HG02588 (cell line): ENCODE data around the gene CASKIN2.

Source experiments
- ATAC-seq: cut with Tn5 transposase; IDR thresholded peaks from one replicate; pipeline ENCODE4 v1.9.1; 2021; ENCODE audit warnings: mild to moderate bottlenecking, moderate library complexity; ENCODE audit not compliant: unreplicated experiment

Gene CASKIN2, protein sequence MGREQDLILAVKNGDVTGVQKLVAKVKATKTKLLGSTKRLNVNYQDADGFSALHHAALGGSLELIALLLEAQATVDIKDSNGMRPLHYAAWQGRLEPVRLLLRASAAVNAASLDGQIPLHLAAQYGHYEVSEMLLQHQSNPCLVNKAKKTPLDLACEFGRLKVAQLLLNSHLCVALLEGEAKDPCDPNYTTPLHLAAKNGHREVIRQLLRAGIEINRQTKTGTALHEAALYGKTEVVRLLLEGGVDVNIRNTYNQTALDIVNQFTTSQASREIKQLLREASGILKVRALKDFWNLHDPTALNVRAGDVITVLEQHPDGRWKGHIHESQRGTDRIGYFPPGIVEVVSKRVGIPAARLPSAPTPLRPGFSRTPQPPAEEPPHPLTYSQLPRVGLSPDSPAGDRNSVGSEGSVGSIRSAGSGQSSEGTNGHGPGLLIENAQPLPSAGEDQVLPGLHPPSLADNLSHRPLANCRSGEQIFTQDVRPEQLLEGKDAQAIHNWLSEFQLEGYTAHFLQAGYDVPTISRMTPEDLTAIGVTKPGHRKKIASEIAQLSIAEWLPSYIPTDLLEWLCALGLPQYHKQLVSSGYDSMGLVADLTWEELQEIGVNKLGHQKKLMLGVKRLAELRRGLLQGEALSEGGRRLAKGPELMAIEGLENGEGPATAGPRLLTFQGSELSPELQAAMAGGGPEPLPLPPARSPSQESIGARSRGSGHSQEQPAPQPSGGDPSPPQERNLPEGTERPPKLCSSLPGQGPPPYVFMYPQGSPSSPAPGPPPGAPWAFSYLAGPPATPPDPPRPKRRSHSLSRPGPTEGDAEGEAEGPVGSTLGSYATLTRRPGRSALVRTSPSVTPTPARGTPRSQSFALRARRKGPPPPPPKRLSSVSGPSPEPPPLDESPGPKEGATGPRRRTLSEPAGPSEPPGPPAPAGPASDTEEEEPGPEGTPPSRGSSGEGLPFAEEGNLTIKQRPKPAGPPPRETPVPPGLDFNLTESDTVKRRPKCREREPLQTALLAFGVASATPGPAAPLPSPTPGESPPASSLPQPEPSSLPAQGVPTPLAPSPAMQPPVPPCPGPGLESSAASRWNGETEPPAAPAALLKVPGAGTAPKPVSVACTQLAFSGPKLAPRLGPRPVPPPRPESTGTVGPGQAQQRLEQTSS (N-terminal part only)

DNA sequence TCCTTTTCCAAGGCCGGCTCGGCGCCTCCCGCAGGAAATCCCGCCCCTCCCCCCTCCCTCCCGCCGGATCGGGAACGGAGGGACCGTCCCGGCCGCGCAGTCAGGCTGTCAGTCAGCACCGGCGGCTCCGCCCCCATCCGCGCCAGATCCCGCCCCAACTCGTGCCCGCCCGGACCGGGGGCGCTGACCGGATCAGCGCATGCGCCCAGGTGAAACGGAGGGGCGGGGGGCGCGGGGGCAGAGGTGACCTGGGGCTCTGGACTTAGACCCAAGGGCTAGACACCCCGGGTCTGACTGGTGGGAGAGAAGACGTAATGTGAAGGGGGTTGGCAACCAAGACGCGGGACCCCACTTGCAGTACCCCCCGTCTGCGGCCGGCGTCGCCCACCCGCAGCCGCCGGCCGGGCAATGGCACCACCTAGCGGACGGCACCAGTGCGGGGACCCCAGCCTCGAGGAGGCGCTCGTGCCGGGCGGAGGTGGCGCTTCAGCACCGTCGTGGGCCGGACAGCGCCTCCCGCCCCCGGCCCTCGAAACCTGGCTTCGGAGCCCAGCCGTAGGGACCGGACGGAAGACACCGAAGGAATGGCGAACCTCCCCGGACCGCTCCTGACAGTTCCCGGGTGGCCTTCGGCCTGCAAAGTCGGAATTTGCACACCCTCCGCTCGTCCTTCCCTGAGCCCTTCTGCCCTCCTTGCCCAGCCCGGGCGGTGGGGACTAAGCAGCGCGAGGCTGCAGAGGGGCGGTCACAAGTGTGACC is at the start of gene CASKIN2:
TSS of gene CASKIN2 (minus strand) at position 42 of the 759 bp plus-strand sequence. CDS start 1,733 bp downstream, outside the sequence.
- peak; percentile 46 for ATAC-seq

DNA sequence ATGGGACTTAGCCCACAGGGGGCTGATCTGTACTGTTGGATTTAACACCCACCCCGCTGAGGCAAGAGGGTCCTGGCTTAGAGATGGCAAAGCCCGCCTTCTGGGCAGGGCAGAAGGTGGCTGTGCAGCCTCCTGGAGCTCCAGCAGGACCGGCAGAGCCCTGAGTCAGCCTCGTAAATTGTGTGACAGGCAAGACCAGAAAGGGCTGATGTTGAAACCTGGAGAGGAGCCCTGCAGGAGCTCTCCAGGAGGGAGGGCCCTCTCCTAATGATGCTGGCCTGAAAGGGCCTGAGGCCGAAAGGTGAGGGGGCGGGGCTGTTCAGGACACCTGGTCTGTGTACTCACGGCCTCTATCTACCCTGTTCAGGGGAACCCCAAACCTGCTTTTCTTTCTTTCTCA is 49.7 kb upstream of the CASKIN2 start:
- no peak for ATAC-seq

DNA sequence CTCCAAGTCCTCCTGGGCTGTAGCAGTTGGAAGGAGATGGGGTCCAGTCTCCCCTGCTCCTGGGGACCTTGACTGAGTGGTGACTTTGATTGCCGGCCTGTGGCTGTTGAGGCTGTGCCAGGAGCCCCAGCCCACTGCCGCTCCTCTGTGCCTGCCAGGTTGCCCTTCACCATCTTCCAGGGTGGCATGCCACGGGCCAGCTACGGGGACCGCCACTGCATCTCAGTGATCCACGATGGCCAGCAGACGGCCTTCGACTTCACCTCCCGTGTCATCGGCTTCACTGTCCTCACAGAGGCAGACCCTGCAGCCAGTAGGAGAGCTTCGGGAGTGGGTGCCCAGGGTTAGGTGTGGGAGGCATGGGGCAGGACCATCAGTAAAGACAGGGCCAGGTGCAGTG is 48.9 kb upstream of the CASKIN2 start:
- ATAC-seq = no peak

DNA sequence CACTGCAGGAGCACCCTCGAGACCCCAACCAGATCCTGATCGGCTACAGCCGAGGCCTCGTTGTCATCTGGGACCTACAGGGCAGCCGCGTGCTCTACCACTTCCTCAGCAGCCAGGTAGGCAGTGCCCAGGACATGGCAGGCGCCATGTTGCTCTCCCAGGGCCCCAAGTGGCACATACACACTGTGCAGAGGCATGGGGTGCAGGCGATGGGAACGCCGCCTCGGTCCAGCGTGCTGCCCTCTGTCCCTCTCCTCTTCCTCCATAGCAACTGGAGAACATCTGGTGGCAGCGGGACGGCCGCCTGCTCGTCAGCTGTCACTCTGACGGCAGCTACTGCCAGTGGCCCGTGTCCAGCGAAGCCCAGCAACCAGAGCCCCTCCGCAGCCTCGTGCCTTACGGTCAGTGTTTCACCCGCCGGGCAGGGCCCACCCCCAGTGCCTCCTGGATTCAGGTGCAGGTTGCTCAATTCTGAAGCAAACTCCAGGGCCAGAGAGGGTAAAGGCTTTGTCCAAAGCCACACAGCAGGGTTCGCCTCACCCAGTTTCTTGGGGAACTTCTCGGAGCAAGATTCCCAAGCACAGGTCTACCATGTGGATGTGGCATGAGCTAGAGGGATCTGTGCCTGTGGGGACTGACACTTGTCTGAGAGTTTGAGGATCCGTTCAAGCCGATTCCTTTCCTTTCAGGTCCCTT is 47.9 kb upstream of the CASKIN2 start:
- no peak for ATAC-seq

DNA sequence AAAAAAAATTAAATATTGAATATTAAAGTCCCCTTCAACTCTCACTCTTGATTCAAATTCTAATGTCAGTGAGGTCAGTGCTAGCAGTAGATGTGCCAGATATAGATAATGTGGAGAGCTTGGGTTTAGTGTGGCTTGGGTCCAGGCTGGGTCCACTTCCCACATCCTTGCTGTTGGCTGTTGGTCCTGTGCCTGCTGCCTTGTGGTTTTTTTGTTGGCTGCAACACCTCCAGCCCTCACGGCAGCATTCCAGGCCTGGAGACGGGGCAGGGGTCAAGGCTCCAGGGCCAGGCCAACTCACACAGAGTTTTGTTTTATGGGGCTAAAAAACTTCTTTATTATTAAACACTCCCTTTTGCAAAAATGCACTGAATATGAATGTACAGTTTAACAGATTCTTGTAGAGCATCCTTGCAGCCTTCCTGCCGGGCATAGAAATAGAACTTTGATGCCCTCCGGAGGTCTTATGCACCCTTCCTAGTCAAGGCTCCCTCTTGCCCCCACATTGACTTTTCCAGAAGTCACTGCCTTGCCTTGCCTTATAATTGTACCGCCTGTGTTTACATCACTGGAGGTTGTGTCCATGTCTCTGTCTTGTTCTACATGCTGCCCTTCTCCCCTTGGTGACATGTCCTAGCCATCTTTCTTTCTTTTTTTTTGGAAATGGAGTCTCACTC is 46.7 kb upstream of the CASKIN2 start:
- no peak for ATAC-seq

DNA sequence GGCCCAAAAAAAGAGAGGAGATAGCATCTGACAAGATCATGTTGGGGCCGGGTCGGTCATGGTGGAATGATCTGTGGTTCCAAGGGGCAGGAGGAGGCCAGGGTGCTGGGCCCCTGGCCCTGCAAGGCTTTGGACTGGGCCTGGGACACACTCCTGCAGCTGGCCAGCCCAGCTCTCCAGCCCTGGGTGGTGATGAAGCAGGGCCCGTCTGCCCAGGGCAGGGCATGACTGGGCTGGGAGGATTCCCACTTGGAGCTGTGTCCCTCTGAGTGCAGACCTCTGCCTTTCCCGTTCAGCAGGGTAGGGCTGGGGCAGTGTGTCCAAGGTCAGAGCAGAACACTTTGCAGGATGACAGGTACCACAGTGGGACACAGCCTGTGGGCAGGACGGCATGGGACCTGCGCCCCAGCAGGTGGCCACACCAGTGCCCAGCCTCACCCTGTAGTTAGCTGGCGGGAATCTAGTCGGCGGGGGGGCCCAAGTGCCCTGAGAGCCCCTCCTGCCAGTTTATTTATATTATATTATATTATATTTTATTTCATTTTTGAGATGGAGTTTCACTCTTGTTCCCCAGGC is 44.7 kb upstream of the CASKIN2 start:
- ATAC-seq = no peak

DNA sequence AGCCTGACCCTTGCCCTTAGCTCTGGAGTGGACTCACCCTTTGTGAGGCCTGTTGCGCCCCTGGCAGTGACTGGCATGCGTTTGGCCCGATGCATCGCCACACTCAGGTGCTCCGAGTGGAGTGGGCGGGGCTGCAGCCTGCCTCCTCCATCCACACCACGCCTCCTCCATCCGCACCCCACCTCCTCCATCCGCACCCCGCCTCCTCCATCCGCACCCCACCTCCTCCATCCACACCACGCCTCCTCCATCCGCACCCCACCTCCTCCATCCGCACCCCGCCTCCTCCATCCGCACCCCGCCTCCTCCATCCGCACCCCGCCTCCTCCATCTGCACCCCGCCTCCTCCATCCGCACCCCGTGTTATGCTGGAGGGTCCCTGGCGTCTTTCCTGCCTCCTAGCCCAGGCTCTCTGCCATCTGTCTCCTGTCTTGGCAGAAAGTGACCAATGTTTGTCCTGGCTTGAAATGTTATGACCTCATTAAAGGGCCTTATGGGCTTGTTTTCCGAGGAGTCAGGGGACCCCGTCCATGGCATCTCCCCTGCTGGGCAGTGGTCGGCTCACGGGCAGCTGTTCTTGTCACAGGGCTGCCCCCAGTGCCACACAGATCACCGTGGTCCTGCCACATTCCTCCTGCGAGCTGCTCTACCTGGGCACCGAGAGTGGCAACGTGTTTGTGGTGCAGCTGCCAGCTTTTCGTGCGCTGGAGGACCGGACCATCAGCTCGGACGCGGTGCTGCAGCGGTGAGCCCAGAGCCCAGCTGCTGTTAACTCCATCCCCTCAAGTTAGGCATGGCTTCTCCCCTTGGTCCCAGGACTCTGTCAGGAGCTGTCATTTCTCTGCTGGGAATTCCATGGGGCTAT is 43.6 kb upstream of the CASKIN2 start:
- ATAC-seq = no peak

DNA sequence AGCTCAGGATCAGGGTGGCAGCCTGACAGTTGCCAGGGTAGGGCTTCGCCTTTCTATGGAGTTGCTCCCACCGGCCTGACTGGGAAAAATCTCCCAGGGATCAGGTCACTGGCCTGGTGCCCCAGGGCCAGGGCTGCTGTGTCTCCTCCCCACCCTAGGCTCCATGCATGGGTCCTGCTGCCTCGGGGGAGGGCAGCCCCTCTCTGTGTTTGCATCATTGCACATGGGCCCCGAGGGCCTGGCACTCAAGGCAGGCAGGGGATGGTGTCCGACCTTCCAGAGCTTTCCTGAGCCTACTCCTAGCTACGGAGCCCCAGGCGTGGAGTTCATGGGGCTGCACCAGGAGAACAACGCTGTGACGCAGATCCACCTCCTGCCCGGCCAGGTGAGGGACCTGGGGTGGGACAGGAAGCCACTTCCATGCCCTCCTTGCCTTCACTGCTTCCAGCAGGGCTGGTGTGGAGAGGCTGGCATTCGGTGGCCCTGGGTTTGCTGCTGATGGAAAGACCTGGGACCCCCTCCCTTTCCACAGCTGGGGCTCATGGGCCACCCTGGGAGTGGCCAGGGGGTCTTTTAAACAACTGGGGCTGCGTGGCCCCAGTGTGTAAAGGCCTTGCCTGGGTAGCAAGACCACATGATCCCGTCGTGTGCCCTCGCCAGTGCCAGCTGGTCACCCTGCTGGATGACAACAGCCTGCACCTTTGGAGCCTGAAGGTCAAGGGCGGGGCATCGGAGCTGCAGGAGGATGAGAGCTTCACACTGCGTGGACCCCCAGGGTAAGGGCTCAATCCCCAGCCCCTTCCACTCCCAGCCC is 42.7 kb upstream of the CASKIN2 start:
- no peak for ATAC-seq

DNA sequence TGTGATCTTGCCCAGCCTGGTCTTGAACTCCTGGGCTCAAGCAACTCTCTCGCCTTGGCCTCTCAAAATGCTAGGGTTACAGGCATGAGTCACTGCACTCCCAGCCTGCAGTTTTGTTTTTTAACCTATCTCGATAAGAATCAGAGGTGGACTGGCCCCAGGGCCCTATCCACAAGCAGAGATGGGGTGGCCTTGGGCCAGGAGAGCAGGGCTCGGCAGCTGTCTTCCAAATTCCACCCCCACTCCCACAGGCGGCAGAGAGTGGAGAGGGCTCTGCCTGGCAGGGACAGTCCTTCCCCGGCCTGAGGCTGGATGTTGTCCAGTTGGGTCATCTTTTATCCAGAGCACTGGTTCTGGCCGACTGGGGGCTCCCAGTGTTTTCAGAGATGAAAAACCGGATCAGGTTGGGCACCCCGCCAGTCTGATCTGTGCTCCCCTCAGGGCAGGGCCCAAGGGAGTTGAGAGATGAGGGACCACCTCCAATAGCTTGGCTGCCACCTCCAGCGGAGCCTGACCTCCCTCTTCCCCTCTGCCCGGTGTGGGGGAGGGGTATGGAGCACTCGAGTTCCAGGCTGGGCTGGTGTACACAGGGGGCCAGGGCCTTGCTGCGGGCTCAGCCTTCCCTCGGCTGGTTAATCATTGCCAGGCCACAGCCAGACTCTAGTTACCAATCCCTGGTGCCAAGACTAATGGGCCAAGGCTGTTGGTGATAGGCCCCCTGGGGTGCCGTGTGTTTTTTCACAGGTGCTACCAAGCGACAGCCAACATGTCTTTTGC is 41.9 kb upstream of the CASKIN2 start:
- no peak for ATAC-seq

DNA sequence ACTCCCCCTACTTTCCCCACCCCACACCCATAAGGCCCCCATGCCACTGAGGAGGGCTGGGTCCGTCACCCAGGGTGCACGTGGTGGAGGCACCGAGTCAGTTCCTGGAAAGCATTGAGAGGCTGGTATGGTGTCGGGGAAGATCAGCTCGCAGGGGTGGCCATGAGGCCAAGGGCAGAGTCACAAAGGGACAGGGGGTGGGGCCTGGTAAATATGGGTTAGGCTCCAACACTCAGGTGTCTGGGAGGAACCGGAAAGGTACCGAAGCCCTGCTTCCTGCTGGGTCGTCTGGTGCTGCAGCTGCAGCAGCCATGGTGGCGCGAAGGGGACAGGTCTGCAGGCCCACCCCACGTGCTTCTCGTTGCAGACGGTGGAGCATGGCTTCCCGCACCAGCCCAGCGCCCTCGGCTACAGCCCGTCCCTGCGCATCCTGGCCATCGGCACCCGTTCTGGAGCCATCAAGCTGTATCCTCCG is 40.4 kb upstream of the CASKIN2 start:
- no peak for ATAC-seq

DNA sequence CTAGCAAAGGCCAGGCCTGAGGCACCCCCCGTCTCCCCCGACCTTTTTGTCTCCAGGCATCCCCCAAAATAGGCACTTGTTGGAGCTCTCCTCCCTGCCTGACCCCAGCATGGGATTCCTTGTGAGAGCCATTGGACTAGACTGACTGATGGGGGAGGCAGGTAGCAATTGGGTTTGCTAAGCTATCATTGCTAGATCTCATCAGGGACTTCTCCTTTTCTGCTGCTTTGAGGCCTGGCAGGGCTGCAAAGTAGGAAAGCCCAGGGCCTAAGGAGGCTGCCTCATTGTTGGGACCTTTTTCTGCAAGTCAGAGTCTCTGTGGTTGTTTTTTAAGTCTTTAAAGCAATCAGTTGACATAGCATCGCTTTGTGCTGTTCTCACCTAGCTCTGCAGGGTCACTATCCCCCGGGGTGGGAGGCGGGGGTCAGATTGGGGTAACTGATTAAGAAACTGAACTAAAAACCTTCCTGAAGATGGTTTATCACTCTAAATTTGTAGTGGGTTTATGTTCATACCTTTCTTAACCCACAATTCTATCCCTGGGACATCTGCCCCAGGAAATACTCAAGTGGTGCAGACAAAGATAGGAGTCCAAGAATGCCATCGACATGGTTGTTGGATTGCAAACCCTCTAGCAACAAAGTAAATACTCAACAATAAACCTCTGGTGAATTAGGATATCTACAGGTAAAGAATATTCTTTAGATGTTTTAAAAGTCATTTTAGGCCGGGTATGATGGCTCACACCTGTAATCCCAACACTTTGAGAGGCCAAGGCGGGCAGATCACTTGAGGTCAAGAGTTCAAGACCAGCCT is 38.2 kb upstream of the CASKIN2 start:
- ATAC-seq = no peak

DNA sequence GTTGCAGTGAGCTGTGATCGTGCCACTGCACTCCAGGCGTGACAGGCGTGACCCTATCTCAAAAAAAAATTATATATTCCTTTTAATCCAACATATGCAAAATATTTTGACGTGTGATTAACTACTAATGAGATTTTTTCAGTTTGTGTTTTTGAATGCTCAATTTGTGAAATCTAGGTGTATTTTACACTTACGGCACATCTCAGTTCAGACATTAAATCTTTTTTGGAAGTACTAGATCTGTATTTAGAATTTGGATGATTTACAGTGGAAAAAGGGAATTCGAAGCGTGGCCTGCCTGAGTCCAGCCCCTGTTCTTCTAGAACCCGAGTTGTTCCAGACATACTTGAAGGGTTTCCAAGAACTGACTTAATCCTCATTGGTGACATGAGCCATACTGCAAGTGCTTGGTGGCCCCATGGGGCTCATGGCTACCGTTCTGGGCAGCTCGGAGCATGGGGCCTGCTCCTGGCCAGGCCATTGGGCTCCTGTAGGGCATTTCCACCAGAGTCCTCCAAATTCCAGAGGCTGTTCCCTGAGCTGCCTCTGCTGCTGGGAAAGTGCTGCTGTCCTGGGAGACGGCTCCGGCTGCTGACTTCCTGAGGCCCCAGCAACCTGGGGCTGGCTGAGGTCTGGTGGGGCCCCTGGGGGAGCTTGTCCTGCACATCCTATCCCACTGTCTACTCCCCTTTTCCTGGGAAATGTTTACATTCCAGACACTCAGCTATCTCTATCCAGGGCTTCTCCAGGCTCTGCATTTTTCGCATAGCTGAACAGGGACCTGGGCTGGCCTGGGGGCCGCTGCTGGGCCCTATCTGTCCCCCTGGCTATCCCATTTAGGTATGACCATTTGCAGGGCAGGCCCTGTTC is 37.3 kb upstream of the CASKIN2 start:
- no peak for ATAC-seq

DNA sequence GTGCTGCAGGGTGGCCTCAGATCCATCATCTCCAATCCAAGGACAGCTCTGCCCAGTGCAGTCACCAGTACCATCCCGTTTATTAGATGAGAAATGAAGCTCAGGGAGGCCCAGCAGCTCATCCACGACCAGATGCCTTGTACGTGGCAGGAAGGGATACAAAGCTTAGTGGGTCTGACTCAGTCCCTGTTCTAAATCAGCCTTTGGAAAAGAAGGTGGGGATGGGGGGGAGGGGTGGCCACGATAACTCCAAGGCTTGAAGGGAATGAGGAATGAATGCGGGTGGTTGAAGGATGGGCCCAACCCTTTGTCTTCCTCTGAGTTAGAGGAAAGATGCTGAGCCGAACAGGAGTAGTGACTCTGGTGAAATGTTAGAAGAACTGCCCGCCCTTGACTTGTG is 35.9 kb upstream of the CASKIN2 start:
- ATAC-seq = no peak

DNA sequence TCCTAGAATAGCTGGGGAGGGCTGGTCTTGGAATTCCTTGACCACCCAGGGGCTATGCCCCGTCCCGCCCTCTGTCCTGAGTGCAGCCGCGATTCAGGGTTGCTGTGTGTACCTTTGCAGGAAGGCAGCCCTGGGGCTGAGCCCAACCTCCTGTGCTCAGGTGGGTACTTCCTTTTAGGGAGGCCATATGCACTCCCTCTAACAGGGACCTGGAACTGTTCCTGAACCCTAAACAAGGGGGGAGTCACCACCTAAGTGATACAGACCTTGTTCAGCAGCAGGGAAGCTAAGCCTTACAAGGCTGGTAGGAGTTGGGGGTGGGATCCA is 34.8 kb upstream of the CASKIN2 start:
- ATAC-seq = no peak
